OCI-M1 (cell line): ENCODE data around the gene TSEN54.

Experiments
- DNase-seq: peaks from one replicate; lab custom pipeline; 2025; lab: John Stamatoyannopoulos, UW

The TSEN54 gene

DNA sequence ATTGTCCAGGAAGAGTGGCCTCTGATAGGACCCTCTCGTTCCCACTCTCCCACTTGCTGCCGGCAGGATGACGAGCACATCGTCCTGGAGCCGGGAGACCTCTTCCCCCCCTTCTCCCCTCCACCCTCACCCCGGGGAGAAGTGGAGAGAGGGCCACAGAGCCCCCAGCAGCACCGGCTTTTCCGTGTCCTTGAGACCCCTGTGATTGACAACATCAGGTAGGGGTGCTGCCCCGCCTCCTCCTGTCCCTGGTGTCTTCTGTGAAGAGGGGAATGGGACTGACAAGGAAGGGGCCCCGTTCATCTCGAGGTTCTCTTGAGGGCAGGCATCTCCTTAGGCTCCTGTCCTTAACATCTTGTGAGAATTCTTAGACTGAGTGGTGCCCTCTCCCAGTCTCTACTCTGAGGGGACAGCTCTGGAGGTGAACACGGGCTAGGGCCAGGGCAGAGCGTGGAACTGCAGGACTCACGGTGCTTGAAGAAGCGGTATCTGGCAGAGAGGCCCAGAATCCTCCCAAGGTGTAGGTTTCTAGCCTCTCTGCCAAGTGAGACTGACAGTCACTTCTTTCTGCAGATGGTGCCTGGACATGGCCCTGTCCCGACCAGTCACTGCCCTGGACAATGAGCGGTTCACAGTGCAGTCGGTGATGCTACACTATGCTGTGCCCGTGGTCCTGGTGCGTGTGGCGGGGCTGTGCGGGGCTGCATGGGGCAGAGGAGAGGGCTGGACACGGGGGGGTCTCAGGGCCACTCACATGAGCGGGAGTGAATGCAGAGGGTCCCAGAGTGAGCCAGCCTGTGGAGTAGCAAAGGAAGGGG is 27.4 kb upstream of the TSEN54 start:
- DNase-seq = no peak

DNA sequence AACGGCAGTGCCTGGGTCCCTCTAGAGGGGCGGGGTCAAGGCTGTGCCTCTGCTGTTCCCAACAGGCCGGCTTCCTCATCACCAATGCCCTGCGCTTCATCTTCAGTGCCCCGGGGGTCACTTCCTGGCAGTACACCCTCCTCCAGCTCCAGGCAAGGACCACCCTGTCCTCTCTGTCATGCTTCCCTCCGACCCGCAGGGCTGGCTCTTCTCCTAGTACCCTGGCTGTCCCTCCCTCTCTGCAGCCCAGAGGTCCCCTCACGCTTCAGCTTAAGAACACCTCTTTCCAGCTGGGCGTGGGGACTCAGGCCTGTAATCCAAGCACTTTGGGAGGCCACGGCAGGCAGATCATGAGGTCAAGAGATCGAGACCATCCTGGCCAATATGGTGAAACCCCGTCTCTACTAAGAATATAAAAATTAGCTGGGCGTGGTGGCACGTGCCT is 26.8 kb upstream of the TSEN54 start:
- no peak for DNase-seq

DNA sequence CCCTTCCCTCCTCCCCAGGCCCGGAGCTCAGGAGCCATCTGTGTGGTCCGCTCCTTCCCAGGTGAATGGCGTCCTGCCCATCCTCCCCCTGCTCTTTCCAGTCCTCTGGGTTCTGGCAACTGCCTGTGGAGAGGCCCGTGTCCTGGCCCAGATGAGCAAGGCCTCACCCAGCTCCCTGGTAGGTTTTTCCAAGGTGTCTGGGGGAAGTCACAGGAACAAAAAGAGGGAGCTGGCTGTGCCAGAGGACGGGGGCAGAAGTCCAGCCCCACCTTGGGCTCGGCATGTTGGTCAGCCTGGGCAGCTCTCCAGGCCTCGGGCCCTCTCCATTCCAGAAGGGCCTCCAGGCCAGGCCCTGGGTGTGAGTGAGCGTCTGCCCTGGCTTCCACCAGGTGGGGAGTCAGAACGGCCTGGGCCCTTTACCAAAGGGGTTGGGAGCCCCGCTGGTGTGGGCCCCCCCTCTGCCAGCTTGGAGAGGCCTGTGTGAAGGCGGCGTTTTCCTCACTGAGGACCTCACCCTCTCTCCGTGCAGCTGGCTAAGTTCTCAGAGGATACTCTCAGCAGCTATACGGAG is 26.1 kb upstream of the TSEN54 start:
- DNase-seq = no peak

DNA sequence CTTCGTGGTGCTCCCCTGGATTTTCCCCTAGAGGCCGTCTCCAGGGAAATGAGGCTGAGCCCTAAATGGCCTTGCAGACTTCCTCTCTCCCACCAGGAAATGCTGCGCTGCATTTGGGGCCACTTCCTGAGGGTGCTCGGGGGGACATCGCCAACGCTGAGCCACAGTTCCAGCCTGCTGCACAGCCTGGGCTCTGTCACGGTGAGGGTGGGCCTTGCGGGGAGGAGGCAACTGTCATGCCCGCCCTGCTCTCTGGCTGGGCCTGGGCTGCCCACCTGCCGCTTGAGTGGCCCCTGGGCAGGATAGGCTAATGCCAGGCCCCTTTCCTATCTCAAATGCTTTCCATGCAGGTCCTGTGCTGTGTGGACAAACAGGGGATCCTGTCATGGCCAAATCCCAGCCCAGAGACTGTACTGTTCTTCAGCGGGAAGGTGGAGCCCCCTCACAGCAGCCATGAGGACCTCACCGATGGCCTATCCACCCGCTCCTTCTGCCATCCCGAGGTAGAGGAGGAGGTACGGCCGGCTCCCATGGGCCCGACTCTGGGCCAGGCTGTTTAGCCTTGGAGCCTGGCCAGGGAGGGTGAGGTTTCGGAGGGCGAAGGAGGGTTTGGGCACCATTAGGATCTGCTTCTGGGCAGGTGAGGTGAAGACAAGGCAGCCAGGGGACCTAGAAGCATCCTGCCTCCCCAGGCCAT is 25.2 kb upstream of the TSEN54 start:
- no peak for DNase-seq

DNA sequence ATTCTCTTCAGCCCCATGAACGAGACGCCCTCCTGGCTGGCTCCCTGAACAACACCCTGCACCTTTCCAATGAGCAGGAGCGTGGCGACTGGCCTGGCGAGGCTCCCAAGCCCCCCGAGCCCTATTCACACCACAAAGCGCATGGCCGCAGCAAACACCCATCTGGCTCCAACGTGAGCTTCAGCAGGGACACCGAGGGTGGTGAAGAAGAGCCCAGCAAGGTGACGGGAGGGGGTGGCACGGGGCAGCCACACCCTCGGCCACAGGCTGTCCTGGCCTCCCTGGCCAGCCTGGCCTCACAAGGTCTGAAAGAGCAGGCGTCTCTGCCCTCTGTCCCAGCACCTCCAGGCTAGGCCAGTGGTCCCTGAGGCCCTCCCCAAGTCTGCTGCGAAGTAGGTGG is 24.6 kb upstream of the TSEN54 start:
- DNase-seq = no peak

DNA sequence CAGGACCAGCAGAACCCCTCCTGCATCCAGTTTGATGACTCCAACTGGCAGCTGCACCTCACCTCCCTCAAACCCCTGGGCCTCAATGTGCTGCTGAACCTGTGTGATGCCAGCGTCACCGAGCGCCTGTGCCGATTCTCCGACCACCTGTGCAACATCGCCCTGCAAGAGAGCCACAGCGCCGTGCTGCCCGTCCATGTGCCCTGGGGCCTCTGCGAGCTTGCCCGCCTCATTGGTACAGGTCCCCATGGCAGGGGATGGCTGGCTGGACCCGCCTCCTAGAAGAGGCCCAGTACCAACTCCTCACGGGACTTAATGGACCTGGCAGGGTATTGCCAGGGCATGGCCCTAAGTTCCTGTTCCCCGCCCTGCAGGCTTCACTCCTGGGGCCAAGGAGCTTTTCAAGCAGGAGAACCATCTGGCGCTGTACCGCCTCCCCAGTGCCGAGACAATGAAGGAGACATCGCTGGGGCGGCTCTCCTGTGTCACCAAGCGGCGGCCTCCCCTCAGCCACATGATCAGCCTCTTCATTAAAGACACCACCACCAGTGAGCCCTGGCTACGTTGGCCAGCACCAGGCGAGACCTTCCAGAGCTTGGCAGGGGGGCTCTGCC is 23.7 kb upstream of the TSEN54 start:
- DNase-seq = no peak

DNA sequence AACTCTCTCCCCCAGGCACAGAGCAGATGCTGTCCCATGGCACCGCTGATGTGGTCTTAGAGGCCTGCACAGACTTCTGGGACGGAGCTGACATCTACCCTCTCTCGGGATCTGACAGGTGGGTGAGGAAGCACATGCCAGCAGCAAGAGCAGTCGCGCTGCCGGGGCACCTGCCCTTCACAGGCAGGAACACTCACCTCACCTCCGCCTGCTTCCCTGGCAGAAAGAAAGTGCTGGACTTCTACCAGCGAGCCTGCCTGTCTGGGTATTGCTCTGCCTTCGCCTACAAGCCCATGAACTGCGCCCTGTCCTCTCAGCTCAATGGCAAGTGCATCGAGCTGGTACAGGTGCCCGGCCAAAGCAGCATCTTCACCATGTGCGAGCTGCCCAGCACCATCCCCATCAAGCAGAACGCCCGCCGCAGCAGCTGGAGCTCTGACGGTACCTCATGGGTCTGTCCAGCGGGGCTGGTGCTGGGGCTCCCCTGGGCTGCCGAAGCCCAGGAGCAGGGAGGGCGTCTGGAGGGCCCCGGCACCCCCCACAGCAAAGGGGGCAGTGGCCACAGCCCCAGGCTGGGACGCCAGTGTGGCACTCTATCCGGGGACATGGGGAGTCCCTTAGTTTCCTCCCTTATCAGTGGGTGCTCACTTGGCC is 22.7 kb upstream of the TSEN54 start:
- no peak for DNase-seq

DNA sequence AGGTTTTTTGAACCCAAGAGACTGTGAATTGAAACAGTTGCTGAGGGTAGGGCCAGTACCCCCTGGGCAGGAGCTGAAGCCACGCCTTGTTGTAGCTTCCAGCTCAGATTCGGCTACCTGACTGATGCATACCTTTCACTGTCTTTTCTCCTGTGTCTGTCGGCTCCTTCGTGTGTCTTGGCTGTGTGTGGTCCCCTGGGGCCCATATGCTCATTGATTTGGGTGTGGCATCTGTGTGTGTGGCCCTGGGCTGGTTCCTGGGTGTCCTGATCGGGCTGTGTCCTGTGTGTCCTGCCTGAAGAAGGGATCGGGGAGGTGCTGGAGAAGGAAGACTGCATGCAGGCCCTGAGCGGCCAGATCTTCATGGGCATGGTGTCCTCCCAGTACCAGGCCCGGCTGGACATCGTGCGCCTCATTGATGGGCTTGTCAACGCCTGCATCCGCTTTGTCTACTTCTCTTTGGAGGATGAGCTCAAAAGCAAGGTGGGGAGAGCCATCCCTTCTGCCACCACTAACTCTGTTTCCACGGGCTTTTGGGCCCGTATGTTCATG is 21.9 kb upstream of the TSEN54 start:
- no peak for DNase-seq

DNA sequence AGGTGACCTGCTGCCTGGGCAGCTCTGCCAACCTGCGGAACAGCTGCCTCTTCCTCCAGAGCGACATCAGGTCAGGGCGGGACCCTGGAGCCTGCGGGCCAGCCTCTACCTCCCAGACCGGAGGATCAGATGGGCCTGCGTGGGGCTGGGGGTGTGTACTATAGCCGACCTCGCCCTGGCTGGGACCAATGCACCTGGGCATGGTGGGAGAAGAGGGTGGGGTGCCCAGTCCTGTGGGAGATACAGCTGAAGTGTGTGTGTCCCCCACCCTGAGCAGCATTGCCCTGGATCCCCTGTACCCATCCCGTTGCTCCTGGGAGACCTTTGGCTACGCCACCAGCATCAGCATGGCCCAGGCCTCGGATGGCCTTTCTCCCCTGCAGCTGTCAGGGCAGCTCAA is 20.3 kb upstream of the TSEN54 start:
- no peak for DNase-seq

DNA sequence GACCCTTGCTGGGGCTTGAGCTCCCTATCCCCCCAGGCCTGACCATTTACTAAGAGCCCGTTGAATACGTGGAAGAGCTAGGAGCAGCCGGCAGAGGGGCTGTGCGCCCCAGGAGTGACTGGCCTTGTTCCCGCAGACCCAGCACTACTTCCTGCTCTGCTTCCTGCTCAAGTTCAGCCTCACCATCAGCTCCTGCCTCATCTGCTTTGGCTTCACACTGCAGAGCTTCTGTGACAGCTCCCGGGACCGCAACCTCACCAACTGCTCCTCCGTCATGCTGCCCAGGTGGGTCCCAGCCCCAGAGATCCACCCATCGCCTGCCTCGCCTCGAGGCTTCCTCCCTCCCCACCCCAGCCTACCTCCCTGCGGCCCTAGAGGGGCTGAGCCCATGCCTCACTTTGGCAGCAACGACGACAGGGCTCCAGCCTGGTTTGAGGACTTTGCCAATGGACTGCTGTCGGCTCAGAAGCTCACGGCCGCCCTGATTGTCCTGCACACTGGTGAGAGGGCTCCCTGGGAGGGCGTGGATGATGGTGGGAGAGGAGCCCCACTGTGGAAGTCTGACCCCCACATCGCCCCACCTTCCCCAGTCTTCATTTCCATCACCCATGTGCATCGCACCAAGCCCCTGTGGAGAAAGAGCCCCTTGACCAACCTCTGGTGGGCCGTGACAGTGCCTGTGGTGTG is 18.1 kb upstream of the TSEN54 start:
- no peak for DNase-seq

DNA sequence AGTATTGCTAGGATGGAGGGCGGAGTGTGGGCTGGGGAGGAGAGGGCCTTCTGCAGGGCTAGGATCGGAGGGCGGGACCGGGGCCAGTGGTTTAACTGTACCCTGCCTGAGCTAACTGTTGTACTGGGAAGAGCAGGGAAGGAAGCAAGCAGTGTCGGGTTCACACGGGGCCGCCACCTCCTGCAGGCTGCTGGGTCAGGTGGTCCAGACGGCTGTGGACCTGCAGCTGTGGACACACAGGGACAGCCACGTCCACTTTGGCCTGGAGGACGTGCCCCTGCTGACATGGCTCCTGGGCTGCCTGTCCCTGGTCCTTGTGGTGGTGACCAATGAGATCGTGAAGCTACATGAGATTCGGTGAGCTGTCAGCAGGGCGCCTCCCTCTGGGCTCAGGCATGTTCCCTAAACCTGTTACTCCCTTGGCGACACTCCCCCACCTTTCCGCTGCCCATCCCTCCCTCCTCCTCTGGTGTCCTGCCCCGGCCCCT is 17.6 kb upstream of the TSEN54 start:
- no peak for DNase-seq

DNA sequence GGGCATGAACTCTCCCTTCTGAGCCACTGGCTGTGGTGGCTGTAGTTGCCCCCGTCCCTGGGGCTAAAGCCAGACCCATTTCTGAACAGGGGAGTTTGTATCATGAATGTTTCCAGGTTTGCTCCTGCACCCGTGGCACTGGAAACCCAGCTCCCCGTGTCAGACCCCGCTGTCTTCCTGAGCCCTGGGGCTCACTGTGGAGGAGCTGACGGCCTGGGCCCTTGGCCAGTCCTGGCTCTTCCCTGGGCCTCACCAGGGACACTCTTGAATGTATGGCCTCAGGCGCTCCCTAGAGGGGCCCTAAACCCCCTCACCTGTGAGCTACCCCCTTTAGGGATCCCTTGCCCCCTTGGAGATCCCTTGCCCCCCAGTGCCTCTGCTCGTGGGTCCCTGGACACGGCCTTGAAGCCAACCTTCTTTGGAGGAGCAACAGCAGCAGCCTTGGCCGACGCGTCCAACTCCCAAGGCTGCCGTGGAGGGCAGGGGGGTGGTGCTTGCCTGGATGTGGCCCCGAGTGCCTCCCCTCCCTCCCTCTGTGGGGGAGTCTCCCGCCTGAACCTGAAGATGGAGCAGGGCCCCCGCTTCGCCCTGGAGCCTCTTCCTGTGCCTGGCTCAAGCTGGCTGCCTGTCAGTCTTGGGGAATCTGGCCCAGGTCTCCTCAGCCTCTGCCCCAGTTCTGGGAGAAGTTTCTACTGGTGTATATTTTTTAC is 16.9 kb upstream of the TSEN54 start:
- no peak for DNase-seq

DNA sequence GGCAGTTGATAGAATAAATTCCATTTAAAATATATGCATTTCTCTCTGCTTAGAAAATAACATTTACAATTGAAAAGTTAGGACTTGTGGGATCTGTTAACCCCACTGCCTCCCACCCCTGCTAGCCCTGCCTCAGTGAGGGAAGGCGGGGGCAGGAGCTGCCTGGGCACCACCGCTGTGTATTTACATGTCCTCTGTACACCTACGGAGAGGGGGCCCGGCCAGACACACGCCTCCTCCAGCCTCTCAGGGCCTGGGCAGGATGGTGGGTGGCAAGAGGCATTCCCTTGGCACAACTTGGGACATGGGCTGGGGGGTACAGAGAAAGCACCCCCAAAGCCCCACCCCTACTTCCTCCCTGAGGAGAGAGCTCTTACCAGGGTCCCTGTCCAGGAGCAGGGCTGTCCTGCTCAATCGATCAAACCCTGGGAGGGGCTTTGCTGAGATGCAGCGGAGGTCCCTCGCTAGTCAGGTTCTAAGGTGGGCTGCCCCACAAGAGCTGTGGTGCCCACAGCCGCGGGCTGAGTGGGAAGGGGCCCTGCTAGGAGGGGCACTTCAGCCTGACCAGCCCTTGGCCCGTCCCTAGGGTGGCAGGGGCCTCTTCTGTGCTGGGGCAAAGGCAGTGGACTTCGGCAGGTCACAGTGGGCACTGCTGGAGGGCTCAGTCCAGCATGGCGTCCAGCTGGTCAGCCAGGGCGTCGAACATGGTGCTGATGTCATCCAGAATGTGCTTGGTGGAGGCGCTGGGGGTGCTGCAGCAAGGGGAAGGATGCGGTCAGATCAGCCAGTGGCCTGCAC is 15.7 kb upstream of the TSEN54 start:
- DNase-seq = no peak

DNA sequence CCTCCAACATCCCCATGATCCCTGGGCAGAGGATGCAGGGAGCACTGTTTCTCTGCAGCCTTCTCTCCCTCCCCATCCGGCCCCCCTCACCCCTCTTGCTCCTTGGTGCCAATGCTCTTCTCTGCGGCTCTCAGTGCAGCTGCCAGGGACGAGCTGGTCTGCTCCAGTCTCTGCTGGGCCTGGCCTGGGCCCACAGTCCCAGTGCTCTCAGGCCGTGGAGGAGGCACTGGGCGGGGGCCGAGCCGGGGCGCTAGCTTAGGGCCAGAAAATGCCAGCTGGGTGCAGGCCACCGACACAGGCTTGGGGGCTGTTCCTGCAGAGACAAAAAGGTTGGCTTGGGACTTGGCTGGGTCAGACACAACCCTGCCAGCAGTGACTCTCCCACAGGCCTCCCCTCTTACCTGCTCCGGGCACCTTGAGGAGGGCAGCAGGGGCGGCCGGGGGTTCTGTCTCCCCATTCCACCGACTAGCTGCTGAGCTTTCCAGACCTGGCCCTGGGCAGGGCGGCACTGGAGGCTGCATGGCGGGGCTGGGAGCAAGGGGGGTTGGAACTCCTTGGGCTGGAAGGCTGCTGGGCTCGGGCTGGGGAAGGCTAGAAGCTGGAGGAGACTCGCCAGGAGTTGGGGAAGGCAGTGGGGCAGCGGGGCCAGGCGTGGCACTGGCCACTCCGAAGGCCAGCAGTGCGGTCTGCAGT is 14.8 kb upstream of the TSEN54 start:
- DNase-seq = no peak

DNA sequence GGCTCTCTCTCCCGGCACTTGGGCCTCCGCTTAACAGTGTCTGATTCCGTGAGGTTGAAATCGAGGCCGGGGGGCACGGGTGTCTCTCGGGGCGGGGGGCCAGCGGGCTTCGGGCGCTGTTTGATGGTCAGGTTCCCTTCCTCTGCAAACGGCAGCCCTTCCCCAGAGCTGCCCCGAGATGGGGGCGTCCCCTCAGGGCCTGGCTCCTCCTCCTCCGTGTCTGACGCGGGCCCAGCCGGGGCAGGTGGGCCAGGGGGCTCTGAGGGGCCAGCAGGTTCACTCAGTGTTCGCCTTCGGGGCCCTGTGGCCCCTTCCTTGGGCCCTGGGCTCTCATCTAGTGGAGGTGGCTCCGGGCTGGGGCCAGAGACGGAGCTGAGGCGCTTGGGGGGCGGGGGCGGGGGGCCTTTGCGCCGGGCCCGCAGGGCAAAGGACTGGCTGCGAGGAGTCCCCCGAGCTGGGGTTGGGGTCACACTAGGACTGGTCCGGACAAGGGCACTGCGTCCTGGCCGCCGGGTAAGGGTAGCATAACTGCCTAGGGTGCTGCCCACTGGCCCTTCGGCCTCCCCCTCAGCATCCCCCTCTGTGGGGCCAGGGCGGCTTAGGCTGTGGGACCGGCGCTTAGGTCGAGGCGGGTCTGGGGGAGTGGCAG is 14.1 kb upstream of the TSEN54 start:
- no peak for DNase-seq

DNA sequence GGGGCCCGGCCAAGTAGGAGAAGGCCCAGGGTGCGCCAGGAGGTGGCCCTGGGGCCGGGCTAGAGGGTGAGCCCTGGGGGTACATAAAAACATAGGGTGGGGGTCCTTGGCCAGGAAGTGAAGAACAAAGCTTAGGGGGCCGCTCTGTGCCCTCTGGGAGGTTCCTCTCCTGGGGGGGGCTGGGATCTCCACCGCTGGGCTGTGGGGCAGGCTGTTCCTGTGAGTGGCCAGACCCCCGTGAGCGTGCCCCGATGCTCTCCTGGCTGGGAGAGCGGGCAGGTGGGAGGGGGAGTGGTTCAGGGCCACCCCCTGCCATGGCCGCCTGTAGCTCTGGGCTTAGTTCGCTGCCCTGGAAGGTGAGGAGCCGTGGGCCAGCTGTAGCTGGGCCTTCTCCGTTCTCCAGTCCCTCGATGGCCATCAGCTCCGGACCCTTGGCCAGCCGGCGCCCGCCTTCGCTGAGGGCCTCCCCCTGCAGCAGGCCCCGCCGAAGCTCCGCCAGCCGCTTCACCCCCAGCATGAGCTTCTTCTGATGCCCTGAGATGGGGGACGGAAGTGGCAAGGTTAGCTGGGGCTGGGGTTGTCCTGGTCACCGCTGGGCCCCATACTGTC is 13.5 kb upstream of the TSEN54 start:
- DNase-seq = no peak

DNA sequence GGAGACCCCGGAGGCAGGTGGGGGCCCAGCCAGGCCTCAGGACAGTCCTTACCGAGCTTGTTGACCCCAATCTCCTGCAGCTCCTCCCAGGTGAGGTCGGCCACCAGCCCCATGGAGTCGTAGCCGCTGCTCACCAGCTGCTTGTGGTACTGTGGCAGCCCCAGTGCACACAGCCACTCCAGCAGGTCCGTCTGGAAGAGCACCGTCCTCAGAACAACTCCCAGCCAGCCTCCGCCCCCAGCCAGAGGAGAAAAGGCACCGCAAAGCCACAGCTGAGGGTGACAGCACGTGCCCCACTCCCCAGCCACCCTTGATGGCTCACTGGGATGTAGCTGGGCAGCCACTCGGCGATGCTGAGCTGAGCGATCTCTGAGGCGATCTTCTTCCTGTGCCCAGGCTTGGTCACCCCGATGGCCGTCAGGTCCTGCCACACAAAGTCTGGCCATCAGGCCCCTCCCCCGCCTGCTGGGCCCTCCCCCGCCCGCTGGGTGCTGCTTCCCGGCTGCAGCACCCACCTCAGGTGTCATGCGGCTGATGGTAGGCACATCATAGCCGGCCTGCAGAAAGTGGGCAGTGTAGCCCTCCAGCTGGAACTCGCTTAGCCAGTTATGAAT is 12.9 kb upstream of the TSEN54 start:
- DNase-seq = no peak

DNA sequence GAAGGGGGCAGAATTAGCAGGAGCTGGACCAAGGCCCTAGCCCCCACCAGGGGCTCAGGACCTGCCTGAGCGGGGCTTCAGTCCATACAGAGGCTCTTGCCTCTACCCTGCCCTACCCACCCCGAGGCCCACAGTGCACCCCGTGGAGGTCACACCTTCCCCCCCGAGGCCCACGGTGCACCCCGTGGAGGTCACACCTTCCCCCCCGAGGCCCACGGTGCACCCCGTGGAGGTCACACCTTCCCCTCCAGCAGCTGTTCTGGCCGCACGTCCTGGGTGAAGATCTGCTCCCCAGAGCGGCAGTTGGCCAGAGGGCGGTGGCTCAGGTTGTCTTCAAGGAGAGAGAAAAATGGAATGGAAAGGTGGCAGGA is 12.4 kb upstream of the TSEN54 start:
- DNase-seq = no peak
